ENCODE measurements around the gene A4GNT. TPM values are rescaled to one million over a fixed set of nuclear protein-coding genes. Genes with fewer than 3 reads are reported as not detected.

A4GNT gene
- total and polyA plus RNA-seq, 2 of the 8 experiments (the other 6 are each of a cell fraction or from before 2014, with no cell fraction given) = not detected

GRCh38 chr3:138174421-138175131 lies 42.4 kb upstream of the A4GNT start, which contains the start of gene DBR1 (continued):
- TF ChIP-seq ATF2 (IDR thresholded peaks at IDR 0.05; ENCODE audit: low read length) = no peak
- no peak for TF ChIP-seq TCF12 (IDR thresholded peaks at IDR 0.05; ENCODE audit: low read depth, low read length)
- peak; percentile 90 for TF ChIP-seq MAX (IDR thresholded peaks at IDR 0.05)
- TF ChIP-seq BCL11A (IDR thresholded peaks at IDR 0.05; ENCODE audit: low read depth in 2 of 2, low read length in 2 of 2) = no peak
- TF ChIP-seq EGR1 (IDR thresholded peaks at IDR 0.05; ENCODE audit: borderline replicate concordance, low read depth, low read length) = no peak
- TF ChIP-seq BRCA1 (IDR thresholded peaks at IDR 0.05; ENCODE audit: low read depth, low read length) = peak; percentile 95
- TF ChIP-seq ATF3 (IDR thresholded peaks at IDR 0.05; ENCODE audit: insufficient read depth, low read depth, low read length) = no peak
- TF ChIP-seq CBX5 (IDR thresholded peaks at IDR 0.05; ENCODE audit: low read depth, low read length) = no peak
- TF ChIP-seq CHD1 (IDR thresholded peaks at IDR 0.05; ENCODE audit: low read depth, low read length) = no peak
- no peak for TF ChIP-seq NRF1 (IDR thresholded peaks at IDR 0.05; ENCODE audit: low read depth, low read length)
- TF ChIP-seq CBX8 (IDR thresholded peaks at IDR 0.05; ENCODE audit: borderline replicate concordance, low read depth, low read length) = no peak
- TF ChIP-seq RAD21 (IDR thresholded peaks at IDR 0.05 in 1 of 2, conservative IDR thresholded peaks at IDR 0.05 in 1 of 2; ENCODE audit: low read depth in 2 of 2, low read length in 2 of 2) = no peak; a peak in 1 of 4 replicates
- TF ChIP-seq SIX5 (IDR thresholded peaks at IDR 0.05; ENCODE audit: low read depth, low read length) = no peak
- TF ChIP-seq RXRA (IDR thresholded peaks at IDR 0.05; ENCODE audit: insufficient read depth, low read depth, low read length) = no peak
- TF ChIP-seq SP4 (IDR thresholded peaks at IDR 0.05; ENCODE audit: low read length) = 0 out of 2 replicates have a peak, but pooled peaks have one; percentile 20
- TF ChIP-seq SRF (IDR thresholded peaks at IDR 0.05; ENCODE audit: low read depth, low read length) = no peak
- no peak for TF ChIP-seq CREB1 (IDR thresholded peaks at IDR 0.05)
- TF ChIP-seq CTBP2 (IDR thresholded peaks at IDR 0.05; ENCODE audit: borderline replicate concordance, insufficient read depth, insufficient read length, low read length) = no peak
- no peak for TF ChIP-seq SP2 (IDR thresholded peaks at IDR 0.05; ENCODE audit: low read length)

Data from H1 (cell line).